ES-I3 (cell line): ENCODE results near the gene KSR2.
"Not testable (repeated sequence)": the region's sequence is repeated elsewhere in the genome, so short reads cannot be mapped to it uniquely, and the experiment has no call there.

Source experiments
- H3K36me3 ChIP-seq: 2 replicates; pipeline ENCODE4 v1.6.1; 2013; ENCODE audit warnings: mild to moderate bottlenecking, low read length, control low read depth, moderate library complexity; ENCODE audit not compliant: insufficient read depth
- H3K4me1 ChIP-seq: 2 replicates; pipeline ENCODE4 v1.6.1; 2013; ENCODE audit warnings: mild to moderate bottlenecking, control low read depth, low read length; ENCODE audit not compliant: insufficient read depth
- H3K9ac ChIP-seq: 2 replicates; pipeline ENCODE4 v1.6.1; 2013; ENCODE audit warnings: low read depth, mild to moderate bottlenecking, low read length, moderate library complexity
- H3K9me3 ChIP-seq: 2 replicates; pipeline ENCODE4 v1.6.1; 2013; ENCODE audit warnings: mild to moderate bottlenecking, low read length, moderate library complexity; ENCODE audit not compliant: control insufficient read depth, insufficient read depth

Gene KSR2

GRCh38 chr12:117890644-117891043 is 78.1 kb downstream of the KSR2 start:
- Histone ChIP-seq H3K4me1 (no peaks in the 10 kb centered on the region), H3K9me3 (no peaks in the 10 kb centered on the region), H3K9ac (no peak overlapping the region), H3K36me3 (no peaks in the 10 kb centered on the region)

- Histone ChIP-seq H3K9me3 (no peaks in the 10 kb centered on the region), H3K9ac (no peak overlapping the region), H3K36me3 (no peaks in the 10 kb centered on the region), H3K4me1 (no peaks in the 10 kb centered on the region)
Observed at GRCh38 chr12:117890137-117890536, 78.7 kb downstream of the KSR2 start.

- Histone ChIP-seq H3K9ac (no peak overlapping the region), H3K4me1 (no peaks in the 10 kb centered on the region), H3K36me3 (no peaks in the 10 kb centered on the region), H3K9me3 (no peaks in the 10 kb centered on the region)
Observed at GRCh38 chr12:117889098-117889497, 79.7 kb downstream of the KSR2 start.

- no peak overlapping the region for H3K9ac ChIP-seq
- H3K4me1 ChIP-seq, result no peaks in the 10 kb centered on the region
- H3K9me3 ChIP-seq, result no peaks in the 10 kb centered on the region
- no peaks in the 10 kb centered on the region for H3K36me3 ChIP-seq
Observed at GRCh38 chr12:117885211-117885610, 83.6 kb downstream of the KSR2 start.

GRCh38 chr12:117884161-117884560 is 84.6 kb downstream of the KSR2 start:
- Histone ChIP-seq H3K9ac (no peak overlapping the region), H3K36me3 (no peaks in the 10 kb centered on the region), H3K9me3 (no peaks in the 10 kb centered on the region), H3K4me1 (no peaks in the 10 kb centered on the region)

- Histone ChIP-seq H3K9ac (no peak overlapping the region), H3K4me1 (peaks cover 5% of the 10 kb centered on the region; the same call in 1 of the 2 replicates), H3K9me3 (no peaks in the 10 kb centered on the region), H3K36me3 (no peaks in the 10 kb centered on the region)
Observed at GRCh38 chr12:117882603-117883184, 86.1 kb downstream of the KSR2 start.

- H3K36me3 ChIP-seq, result no peaks in the 10 kb centered on the region
- H3K9me3 ChIP-seq, result no peaks in the 10 kb centered on the region
- H3K4me1 ChIP-seq, result peaks cover 5% of the 10 kb centered on the region; the same call in 1 of the 2 replicates
- H3K9ac ChIP-seq, result no peak overlapping the region
Observed at GRCh38 chr12:117882181-117882580, 86.6 kb downstream of the KSR2 start.

- H3K36me3 ChIP-seq, result no peaks in the 10 kb centered on the region
- no peaks in the 10 kb centered on the region for H3K9me3 ChIP-seq
- H3K9ac ChIP-seq, result no peak overlapping the region
- H3K4me1 ChIP-seq, result peaks cover 5% of the 10 kb centered on the region; the same call in 1 of the 2 replicates
Observed at GRCh38 chr12:117881517-117881916, 87.3 kb downstream of the KSR2 start.

GRCh38 chr12:117878605-117879004 is 90.2 kb downstream of the KSR2 start:
- no peaks in the 10 kb centered on the region for H3K9me3 ChIP-seq
- peaks cover 5% of the 10 kb centered on the region; the same call in 1 of the 2 replicates for H3K4me1 ChIP-seq
- no peaks in the 10 kb centered on the region for H3K36me3 ChIP-seq
- H3K9ac ChIP-seq, result no peak overlapping the region

GRCh38 chr12:117876436-117876816 is 92.4 kb downstream of the KSR2 start:
- H3K9me3 ChIP-seq, result no peaks in the 10 kb centered on the region
- no peak overlapping the region; the same call in 1 of the 2 replicates for H3K9ac ChIP-seq
- peaks cover 5% of the 10 kb centered on the region; the same call in 1 of the 2 replicates for H3K4me1 ChIP-seq
- no peaks in the 10 kb centered on the region for H3K36me3 ChIP-seq

- H3K4me1 ChIP-seq, result peaks cover 5% of the 10 kb centered on the region; the same call in 1 of the 2 replicates
- no peaks in the 10 kb centered on the region for H3K36me3 ChIP-seq
- no peaks in the 10 kb centered on the region for H3K9me3 ChIP-seq
- H3K9ac ChIP-seq, result no peak overlapping the region; the same call in 1 of the 2 replicates
Observed at GRCh38 chr12:117875744-117876435, 92.9 kb downstream of the KSR2 start.

- Histone ChIP-seq H3K4me1 (peaks cover 5% of the 10 kb centered on the region; the same call in 1 of the 2 replicates), H3K9me3 (no peaks in the 10 kb centered on the region), H3K36me3 (no peaks in the 10 kb centered on the region), H3K9ac (no peak overlapping the region)
Observed at GRCh38 chr12:117874842-117875434, 93.9 kb downstream of the KSR2 start.

GRCh38 chr12:117874198-117874597 is 94.6 kb downstream of the KSR2 start:
- H3K9ac ChIP-seq, result not testable (repeated sequence)

GRCh38 chr12:117872546-117873169 is 96.1 kb downstream of the KSR2 start:
- no peaks in the 10 kb centered on the region for H3K9me3 ChIP-seq
- H3K36me3 ChIP-seq, result no peaks in the 10 kb centered on the region
- no peaks in the 10 kb centered on the region for H3K4me1 ChIP-seq
- H3K9ac ChIP-seq, result no peak overlapping the region

More at GRCh38 chr12:117874198-117874597, 94.6 kb downstream of the KSR2 start:
- not testable (repeated sequence) for H3K36me3 ChIP-seq, H3K4me1 ChIP-seq, H3K9me3 ChIP-seq
